ENCODE results near the gene DEFB127.
"Not testable (repeated sequence)": the region's sequence is repeated elsewhere in the genome, so short reads cannot be mapped to it uniquely, and the experiment has no call there.

DEFB127 gene

GRCh38 chr20:187733-188132 is 30.5 kb downstream of the DEFB127 start:
- H3K9me3 ChIP-seq (ENCODE audit: control insufficient read depth, insufficient read depth, low read length) = peaks cover 73% of the 10 kb centered on the region
- H3K36me3 ChIP-seq (ENCODE audit: control insufficient read depth, insufficient read depth, low read length) = no peaks in the 10 kb centered on the region
- H3K27me3 ChIP-seq (ENCODE audit: control insufficient read depth, insufficient read depth, low read length) = no peaks in the 10 kb centered on the region
- H3K9ac ChIP-seq (ENCODE audit: low read depth, low read length) = no peak overlapping the region
- no peaks in the 10 kb centered on the region for H3K4me1 ChIP-seq (ENCODE audit: control insufficient read depth, insufficient read depth, low read length)
- no peak overlapping the region for H3K27ac ChIP-seq (ENCODE audit: low read depth, low read length)
- H3K4me3 ChIP-seq (ENCODE audit: low read depth, low read length) = no peak overlapping the region

GRCh38 chr20:189611-190010 is 32.4 kb downstream of the DEFB127 start, which contains the start of gene DEFB128:
DEFB128 (minus strand) TSS chr20:189711; CDS start chr20:189623, 88 bp downstream.
- H3K9me3 ChIP-seq (ENCODE audit: control insufficient read depth, insufficient read depth, low read length) = peaks cover 76% of the 10 kb centered on the region
- H3K36me3 ChIP-seq (ENCODE audit: control insufficient read depth, insufficient read depth, low read length) = no peaks in the 10 kb centered on the region
- no peaks in the 10 kb centered on the region for H3K4me1 ChIP-seq (ENCODE audit: control insufficient read depth, insufficient read depth, low read length)
- H3K9ac ChIP-seq (ENCODE audit: low read depth, low read length) = no peak within 1 kb of the TSS
- H3K27me3 ChIP-seq (ENCODE audit: control insufficient read depth, insufficient read depth, low read length) = no peaks in the 10 kb centered on the region
- H3K4me3 ChIP-seq (ENCODE audit: low read depth, low read length) = no peak within 1 kb of the TSS
- no peak within 1 kb of the TSS for H3K27ac ChIP-seq (ENCODE audit: low read depth, low read length)

- Histone ChIP-seq H3K27ac (ENCODE audit: low read depth, low read length) (no peak overlapping the region), H3K9ac (ENCODE audit: low read depth, low read length) (no peak overlapping the region), H3K36me3 (ENCODE audit: control insufficient read depth, insufficient read depth, low read length) (no peaks in the 10 kb centered on the region), H3K4me1 (ENCODE audit: control insufficient read depth, insufficient read depth, low read length) (no peaks in the 10 kb centered on the region), H3K9me3 (ENCODE audit: control insufficient read depth, insufficient read depth, low read length) (peaks cover 79% of the 10 kb centered on the region), H3K4me3 (ENCODE audit: low read depth, low read length) (no peak overlapping the region), H3K27me3 (ENCODE audit: control insufficient read depth, insufficient read depth, low read length) (no peaks in the 10 kb centered on the region)
Measured at GRCh38 chr20:198225-198624, 41.0 kb downstream of the DEFB127 start.

- Histone ChIP-seq H3K4me3 (ENCODE audit: low read depth, low read length) (no peak overlapping the region), H3K9ac (ENCODE audit: low read depth, low read length) (no peak overlapping the region), H3K27ac (ENCODE audit: low read depth, low read length) (no peak overlapping the region), H3K4me1 (ENCODE audit: control insufficient read depth, insufficient read depth, low read length) (no peaks in the 10 kb centered on the region), H3K36me3 (ENCODE audit: control insufficient read depth, insufficient read depth, low read length) (no peaks in the 10 kb centered on the region), H3K27me3 (ENCODE audit: control insufficient read depth, insufficient read depth, low read length) (no peaks in the 10 kb centered on the region), H3K9me3 (ENCODE audit: control insufficient read depth, insufficient read depth, low read length) (peaks cover 62% of the 10 kb centered on the region)
Measured at GRCh38 chr20:199996-200395, 42.7 kb downstream of the DEFB127 start.

- H3K4me3 ChIP-seq (ENCODE audit: low read depth, low read length); H3K27ac ChIP-seq (ENCODE audit: low read depth, low read length); H3K27me3 ChIP-seq (ENCODE audit: control insufficient read depth, insufficient read depth, low read length); H3K4me1 ChIP-seq (ENCODE audit: control insufficient read depth, insufficient read depth, low read length); H3K36me3 ChIP-seq (ENCODE audit: control insufficient read depth, insufficient read depth, low read length); H3K9ac ChIP-seq (ENCODE audit: low read depth, low read length): not testable (repeated sequence)
- peaks cover 35% of the 10 kb centered on the region for H3K9me3 ChIP-seq (ENCODE audit: control insufficient read depth, insufficient read depth, low read length)
Measured at GRCh38 chr20:203630-204029, 46.4 kb downstream of the DEFB127 start.

Measured in HUES48 (cell line).